ENCODE data around the gene CRTC1. TPM values are rescaled to one million over a fixed set of nuclear protein-coding genes. Genes with fewer than 3 reads are reported as not detected.

Gene CRTC1
- total and polyA plus RNA-seq, 4 donors: 1.5 to 3.5 (median 1.9) TPM

- H3K4me1 ChIP-seq (ENCODE audit: control insufficient read depth in 4 of 4, insufficient read depth in 4 of 4, low read length in 3 of 4): peaks cover 0 to 18% (median 4%) of the 10 kb centered on the region in 4 donors
- no peaks in the 10 kb centered on the region for H3K36me3 ChIP-seq (ENCODE audit: control insufficient read depth in 4 of 4, insufficient read depth in 3 of 4, low read depth in 1 of 4, low read length in 3 of 4)
- no peak overlapping the region for H3K9ac ChIP-seq (ENCODE audit: low read depth in 1 of 2, low read length in 2 of 2)
- WGBS: 83% methylated on average over 13 of the region's 13 CpGs
- DNase-seq (ENCODE audit: low spot score): no peak
- no peak for TF ChIP-seq HNF4G (IDR thresholded peaks at IDR 0.05)
- no peak for TF ChIP-seq FOXA1 (IDR thresholded peaks at IDR 0.05)
- no peak for TF ChIP-seq MAX (IDR thresholded peaks at IDR 0.05)
- no peak for TF ChIP-seq JUND (IDR thresholded peaks at IDR 0.05)
- no peak for TF ChIP-seq GABPA (IDR thresholded peaks at IDR 0.05 in 1 of 2, conservative IDR thresholded peaks at IDR 0.05 in 1 of 2)
- TF ChIP-seq ATF3 (IDR thresholded peaks at IDR 0.05): no peak
- no peak for TF ChIP-seq RAD21 (IDR thresholded peaks at IDR 0.05)
- TF ChIP-seq YY1 (IDR thresholded peaks at IDR 0.05): no peak
- TF ChIP-seq ZBTB33 (IDR thresholded peaks at IDR 0.05): no peak
- no peak for TF ChIP-seq RXRA (IDR thresholded peaks at IDR 0.05)
- no peak for TF ChIP-seq FOXA2 (IDR thresholded peaks at IDR 0.05)
- TF ChIP-seq HNF4A (conservative IDR thresholded peaks at IDR 0.05): no peak
- no peak for TF ChIP-seq TAF1 (conservative IDR thresholded peaks at IDR 0.05)
- no peak overlapping the region for H3K27ac ChIP-seq (ENCODE audit: low read depth in 1 of 2, low read length in 2 of 2)
- H3K9me3 ChIP-seq (ENCODE audit: control insufficient read depth in 4 of 4, low read length in 3 of 4): no peaks in the 10 kb centered on the region
- peaks cover 0 to 13% (median 6%) of the 10 kb centered on the region in 4 donors for H3K27me3 ChIP-seq (ENCODE audit: control insufficient read depth in 4 of 4, insufficient read depth in 4 of 4, low read length in 3 of 4)
- no peak overlapping the region for H3K4me3 ChIP-seq (ENCODE audit: low read depth in 1 of 3, low read length in 3 of 3)
Measured at GRCh38 chr19:18793144-18794028, 109.9 kb downstream of the CRTC1 start.

GRCh38 chr19:18794029-18794313 is 110.5 kb downstream of the CRTC1 start:
- Histone ChIP-seq H3K36me3 (ENCODE audit: control insufficient read depth in 4 of 4, insufficient read depth in 3 of 4, low read depth in 1 of 4, low read length in 3 of 4) (no peaks in the 10 kb centered on the region), H3K9ac (ENCODE audit: low read depth in 1 of 2, low read length in 2 of 2) (no peak overlapping the region), H3K4me3 (ENCODE audit: low read depth in 1 of 3, low read length in 3 of 3) (no peak overlapping the region), H3K9me3 (ENCODE audit: control insufficient read depth in 4 of 4, low read length in 3 of 4) (no peaks in the 10 kb centered on the region), H3K4me1 (ENCODE audit: control insufficient read depth in 4 of 4, insufficient read depth in 4 of 4, low read length in 3 of 4) (peaks cover 0 to 12% (median 4%) of the 10 kb centered on the region in 4 donors), H3K27me3 (ENCODE audit: control insufficient read depth in 4 of 4, insufficient read depth in 4 of 4, low read length in 3 of 4) (peaks cover 0 to 10% (median 5%) of the 10 kb centered on the region in 4 donors), H3K27ac (ENCODE audit: low read depth in 1 of 2, low read length in 2 of 2) (no peak overlapping the region)
- 67% methylated on average over 5 of the region's 5 CpGs for WGBS
- no peak for TF ChIP-seq GABPA (IDR thresholded peaks at IDR 0.05 in 1 of 2, conservative IDR thresholded peaks at IDR 0.05 in 1 of 2)
- TF ChIP-seq FOXA1 (IDR thresholded peaks at IDR 0.05): no peak
- TF ChIP-seq MAX (IDR thresholded peaks at IDR 0.05): no peak
- DNase-seq (ENCODE audit: low spot score): no peak

- no peak for DNase-seq (ENCODE audit: low spot score)
- 93% methylated on average over 6 of the region's 6 CpGs for WGBS
- Histone ChIP-seq H3K36me3 (ENCODE audit: control insufficient read depth in 4 of 4, insufficient read depth in 3 of 4, low read depth in 1 of 4, low read length in 3 of 4) (no peaks in the 10 kb centered on the region), H3K27ac (ENCODE audit: low read depth in 1 of 2, low read length in 2 of 2) (no peak overlapping the region), H3K27me3 (ENCODE audit: control insufficient read depth in 4 of 4, insufficient read depth in 4 of 4, low read length in 3 of 4) (peaks cover 0 to 8% (median 3%) of the 10 kb centered on the region in 4 donors), H3K9ac (ENCODE audit: low read depth in 1 of 2, low read length in 2 of 2) (no peak overlapping the region), H3K4me3 (ENCODE audit: low read depth in 1 of 3, low read length in 3 of 3) (no peak overlapping the region), H3K9me3 (ENCODE audit: control insufficient read depth in 4 of 4, low read length in 3 of 4) (no peaks in the 10 kb centered on the region), H3K4me1 (ENCODE audit: control insufficient read depth in 4 of 4, insufficient read depth in 4 of 4, low read length in 3 of 4) (peaks cover 0 to 11% (median 3%) of the 10 kb centered on the region in 4 donors)
- TF ChIP-seq JUND (IDR thresholded peaks at IDR 0.05) (no peak), RAD21 (IDR thresholded peaks at IDR 0.05) (no peak), EGR1 (IDR thresholded peaks at IDR 0.05; ENCODE audit: low read depth in 2 of 2) (no peak), TAF1 (conservative IDR thresholded peaks at IDR 0.05) (no peak), SP1 (IDR thresholded peaks at IDR 0.05) (no peak), MAX (IDR thresholded peaks at IDR 0.05) (no peak), GABPA (IDR thresholded peaks at IDR 0.05 in 1 of 2, conservative IDR thresholded peaks at IDR 0.05 in 1 of 2) (no peak), REST (IDR thresholded peaks at IDR 0.05) (no peak), HNF4G (IDR thresholded peaks at IDR 0.05) (no peak), FOXA1 (IDR thresholded peaks at IDR 0.05) (no peak), ZBTB33 (IDR thresholded peaks at IDR 0.05) (no peak)
Measured at GRCh38 chr19:18794692-18795091, 111.2 kb downstream of the CRTC1 start.

All from liver (tissue), 9 donors.